NOMO-1 (cell line): ENCODE measurements around the gene CASP3.
A peak's percentile ranks its signal among the peaks of the same experiment; 100 is the strongest.
"Not testable (repeated sequence)": the region's sequence is repeated elsewhere in the genome, so short reads cannot be mapped to it uniquely, and the experiment has no call there.

Source experiments
- DNase-seq, 2 experiments: peaks; one replicate each; lab custom pipeline; 2025; ENCODE audit not compliant: unreplicated experiment in 2 of 2; lab: John Stamatoyannopoulos, UW

Gene CASP3

DNA sequence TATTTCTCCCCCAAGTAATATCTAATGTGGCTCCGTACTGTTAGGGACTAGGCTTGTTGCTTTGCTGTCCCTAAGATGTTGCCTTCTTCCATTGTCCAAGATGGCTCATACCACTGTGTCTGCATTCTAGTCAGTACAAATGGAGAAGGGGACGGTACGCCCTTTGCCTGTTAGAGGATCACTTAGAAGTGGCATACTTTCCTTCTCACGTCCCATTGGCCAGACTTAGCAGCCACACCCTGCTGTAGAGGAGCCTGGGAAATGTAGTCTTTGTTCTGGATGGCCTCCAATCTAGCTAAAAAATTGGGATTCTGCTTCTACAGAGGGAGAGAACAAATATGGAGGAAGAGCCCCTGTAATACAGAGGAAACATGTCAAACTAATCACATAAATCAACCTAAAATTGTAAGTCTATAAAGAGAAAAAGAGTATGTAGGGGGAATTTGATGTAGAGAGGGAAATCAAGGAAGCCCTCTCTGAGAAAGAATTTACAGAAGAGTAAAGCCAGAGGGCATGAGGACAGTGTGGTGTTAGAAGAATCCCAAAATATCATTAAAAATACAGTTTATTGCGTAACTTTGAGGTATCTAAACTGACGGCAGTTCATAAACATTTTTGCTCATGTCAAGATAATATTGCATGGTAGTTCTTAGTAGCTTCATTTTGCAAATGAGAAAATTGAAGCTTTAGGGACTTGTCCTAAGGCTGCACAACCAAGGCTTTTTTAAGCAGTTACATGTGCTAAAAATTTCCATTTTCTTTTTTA, 15.4 kb upstream of the CASP3 start:
- peak in 1 of 2 experiments; percentile 31 for DNase-seq

DNA sequence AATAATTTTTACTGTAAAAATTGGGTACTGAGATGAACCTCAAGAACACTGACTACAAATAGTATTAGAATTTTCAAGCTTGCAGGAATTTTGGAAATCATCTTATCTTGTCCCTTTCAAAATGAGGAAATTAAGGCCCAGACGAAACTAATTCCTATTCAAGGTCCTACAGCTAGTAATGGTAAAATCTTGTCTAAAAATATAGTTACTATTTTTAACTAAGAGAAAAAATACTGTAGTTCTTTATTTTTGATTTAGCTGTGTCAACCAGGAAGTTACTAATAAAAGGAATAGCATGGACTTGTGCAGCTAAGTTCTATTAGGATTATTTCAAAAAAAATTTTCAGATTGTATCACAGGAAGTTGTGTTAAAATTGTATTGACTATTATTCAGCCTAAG, 13.0 kb upstream of the CASP3 start:
- DNase-seq, result peak in 1 of 2 experiments; percentile 23

DNA sequence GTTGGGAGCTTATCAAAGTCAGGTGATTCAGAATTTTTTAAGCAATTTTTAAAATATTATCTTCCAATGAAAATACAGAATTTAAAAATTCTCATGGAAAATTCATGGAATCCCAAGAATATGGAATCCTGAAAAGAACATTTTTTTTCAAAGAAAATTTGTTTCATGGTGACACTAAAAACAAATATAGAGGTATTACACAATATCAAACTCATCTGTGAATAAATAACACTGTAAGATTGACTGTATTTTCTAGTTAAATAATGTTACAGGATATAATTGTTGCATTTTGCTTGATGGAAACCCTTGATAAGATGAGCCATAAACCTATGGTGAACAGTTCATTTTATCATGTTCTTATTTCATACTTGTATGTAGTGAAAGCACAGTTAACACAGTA, 11.7 kb upstream of the CASP3 start:
- no peak for DNase-seq

DNA sequence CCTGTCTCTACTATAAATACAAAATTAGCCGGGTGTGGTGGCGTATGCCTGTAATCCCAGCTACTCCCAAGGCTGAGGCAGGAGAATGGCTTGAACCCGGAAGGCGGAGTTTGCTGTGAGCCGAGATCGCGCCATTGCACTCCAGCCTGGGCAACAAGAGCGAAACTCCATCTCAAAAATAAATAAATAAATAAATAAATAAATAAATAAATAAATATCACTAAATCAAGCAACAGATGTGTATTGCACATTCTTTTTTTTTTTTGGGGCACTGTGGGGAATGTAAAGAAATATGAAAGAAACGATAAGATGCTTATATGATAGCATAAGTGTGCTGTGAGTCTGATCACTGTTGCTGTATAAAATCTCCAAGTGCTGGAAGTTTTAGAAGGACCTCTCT, 8.6 kb upstream of the CASP3 start:
- not testable (repeated sequence) for DNase-seq

DNA sequence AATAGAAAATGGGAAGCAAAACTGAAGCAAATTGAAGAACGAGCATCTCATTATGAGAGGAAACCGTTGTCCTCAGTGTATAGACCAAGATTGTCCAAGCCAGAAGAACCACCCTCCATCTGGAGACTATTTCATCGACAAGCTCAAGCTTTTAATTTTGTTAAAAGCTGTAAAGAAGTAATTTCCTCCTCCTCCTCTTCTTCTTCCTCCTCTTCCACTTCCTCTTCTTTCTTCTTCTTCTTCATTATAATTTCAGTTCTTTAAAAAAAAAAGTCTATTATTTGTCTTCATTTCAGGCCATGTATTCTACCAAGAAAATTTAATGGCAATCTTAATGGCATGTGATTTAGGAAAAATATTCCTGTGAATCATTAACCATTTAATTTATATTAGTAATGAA, 7.9 kb upstream of the CASP3 start:
- DNase-seq, result peak in 1 of 2 experiments; percentile 34

DNA sequence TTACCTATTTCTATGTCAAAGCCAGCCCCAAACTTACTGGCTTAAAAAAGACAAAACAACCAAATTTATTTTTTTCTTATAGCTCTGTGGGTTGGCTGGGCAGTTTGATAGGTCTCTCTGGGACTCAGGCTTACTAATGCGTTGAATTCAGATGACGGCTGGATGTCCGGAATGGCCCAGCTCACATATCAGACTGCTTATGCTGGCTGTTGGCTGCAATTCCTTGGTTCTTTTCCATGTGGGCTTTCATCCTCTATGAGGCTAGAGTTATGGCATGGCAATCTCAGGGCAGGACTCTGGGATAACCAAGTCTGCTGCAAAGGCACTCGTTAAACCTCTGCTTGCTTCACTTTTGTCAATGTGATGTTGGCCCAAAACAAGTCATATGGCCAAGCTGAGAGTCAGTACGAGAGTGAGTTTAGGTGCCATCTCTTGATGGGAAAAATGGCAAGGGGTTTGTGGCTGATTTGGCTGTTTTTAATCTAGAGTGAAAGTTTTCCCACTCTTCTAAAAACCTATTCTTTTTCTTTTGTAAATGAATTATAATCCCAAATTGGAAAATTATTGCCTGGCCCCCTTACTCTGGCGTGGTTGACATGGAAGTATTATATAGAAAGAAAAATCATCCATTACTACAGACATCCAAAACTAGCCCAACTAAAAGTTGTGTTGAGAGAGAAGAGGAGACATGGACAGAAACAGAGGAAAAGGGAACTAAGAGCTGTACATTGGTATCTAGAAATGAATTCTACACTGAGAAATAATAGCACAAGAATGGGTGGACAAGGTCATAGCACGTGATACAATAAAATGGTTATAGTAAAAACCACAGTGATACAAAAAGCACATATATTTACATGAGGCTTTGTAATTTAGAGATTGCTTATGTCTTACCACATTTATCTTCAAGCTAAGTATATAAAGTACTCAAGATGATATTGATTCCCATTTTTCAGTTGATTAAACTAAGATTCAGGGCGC, 6.9 kb upstream of the CASP3 start:
- no peak for DNase-seq

DNA sequence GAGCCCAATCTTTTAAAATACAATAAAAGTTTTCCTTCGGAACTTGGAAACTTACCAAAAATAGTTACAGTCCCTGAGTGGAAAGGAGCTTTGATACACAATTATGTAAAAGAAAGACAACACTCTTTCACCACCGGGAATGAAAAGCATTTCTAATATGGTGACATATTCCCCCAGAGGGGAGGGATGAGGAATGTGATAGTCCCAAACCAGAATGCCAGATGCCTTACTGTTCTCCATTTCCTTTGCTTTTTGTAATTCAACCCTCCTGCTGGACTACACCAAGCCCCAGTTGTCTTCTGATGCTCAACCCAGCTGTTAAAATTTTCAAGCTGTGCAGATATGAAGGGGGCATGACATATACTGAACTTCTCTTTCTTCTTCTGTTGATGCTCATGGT, 4.4 kb upstream of the CASP3 start:
- no peak for DNase-seq

DNA sequence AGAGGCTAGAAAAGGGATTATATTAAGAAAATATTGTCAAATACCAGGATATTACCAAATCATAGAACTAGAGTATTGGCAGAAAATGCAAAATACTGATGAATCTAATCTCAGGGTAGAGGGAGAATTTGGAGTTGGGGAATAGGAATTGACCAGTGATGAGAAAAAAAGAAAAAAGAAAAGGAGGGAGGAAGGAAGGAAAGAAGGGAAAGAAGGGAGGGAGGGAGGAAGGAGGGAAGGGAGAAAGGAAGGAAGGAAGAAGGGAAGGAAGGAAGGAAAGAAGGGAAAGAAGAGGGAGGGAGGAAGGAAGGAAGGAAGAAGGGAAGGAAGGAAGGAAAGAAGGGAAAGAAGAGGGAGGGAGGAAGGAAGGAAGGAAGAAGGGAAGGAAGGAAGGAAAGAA, 3.4 kb upstream of the CASP3 start:
- DNase-seq, result not testable (repeated sequence)

DNA sequence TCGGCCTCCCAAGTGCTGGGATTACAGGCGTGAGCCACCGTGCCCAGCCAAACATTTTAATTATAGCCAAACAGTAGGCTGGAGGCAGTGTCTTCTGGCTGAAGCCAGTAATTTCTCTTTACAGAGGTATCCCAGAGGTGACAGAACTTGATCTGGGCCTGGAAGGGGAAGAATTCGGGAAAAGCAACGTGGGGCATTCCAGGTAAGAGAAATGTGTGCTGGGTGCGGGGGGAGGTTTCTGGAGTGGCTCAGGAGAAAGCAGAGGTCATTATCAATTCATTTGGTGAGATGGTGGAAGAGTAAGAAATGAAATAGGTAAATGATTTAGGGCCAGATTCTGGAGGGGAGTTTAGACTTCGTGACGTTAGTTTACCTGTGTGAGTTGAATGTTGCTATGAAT, 2.7 kb upstream of the CASP3 start:
- no peak for DNase-seq

DNA sequence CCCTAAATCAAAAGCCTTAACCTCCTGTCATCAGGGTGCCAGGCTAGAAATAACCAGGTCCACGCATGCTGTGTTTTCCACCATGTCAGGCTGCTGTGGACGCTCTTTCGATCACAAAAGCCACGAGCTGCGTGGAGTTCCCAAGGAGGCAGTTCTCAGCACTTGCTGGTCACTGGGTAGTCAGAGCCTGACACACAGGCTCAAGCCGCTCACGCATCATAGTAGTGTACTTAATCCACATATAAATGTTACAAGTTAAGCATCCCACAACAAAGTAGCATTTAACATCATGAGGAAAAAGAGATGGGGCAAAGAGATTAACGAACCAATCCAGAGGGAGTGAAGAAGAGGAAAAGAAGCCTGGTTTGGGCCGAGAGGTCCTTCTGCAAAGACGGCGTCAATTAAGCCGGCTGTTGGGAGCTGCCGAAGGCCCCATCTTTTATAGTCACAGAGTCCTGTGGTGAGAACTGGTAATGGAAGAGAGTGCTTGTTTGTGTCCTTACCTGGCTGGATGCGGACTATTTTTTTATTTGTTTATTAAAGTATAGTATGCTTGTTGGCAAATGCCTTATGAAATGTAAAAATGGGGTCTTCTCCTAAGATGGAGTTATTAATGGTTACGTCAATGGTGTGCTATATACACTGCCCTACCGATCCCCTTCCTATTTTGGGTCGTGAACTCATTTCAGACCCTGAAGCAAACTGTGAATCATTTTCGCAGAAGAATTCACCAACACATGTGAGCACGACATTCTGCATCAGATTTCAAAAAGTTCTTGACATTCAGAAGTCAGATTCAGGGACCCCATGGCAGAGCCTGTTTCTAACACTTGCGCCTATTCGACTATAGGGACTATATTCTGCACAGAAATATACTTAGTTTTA, 966 bp upstream of the CASP3 start:
- peak in 1 of 2 experiments; percentile 26 for DNase-seq

DNA sequence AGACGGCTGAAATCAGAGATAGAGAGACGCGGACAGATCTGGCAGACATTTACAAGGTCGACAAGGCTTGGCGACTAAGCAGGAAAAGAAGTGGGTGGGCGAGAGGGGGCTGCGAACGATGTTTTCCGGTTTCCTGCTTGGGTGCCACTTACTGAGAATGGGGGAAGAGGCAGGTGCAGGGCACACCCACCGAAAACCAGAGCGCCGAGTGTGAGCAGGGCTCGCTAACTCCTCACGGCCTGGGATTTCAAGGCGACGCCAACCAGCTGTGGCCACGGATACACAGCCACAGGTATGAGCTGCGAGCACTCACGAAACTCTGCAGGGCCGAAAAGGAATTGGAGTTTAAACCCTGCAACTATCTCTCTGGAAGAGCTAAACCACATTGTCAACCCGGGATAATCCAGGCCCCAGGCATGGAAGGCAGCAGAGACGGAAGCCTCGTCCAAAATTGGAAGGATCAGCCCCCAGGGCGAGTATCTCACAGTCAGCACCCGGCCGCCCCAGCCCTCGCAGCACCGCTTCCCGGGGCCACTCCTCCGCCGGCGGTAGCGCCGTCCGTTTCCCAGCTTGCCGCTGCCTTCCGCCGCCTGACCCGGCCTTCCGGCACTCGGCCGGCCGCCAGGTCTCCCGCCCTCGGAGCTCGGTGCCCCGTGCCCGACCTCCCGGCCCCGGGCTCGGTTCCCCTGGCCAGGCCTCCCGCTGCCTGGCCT, 778 bp downstream of the CASP3 start:
- peak; percentile 11 to 22 for DNase-seq

DNA sequence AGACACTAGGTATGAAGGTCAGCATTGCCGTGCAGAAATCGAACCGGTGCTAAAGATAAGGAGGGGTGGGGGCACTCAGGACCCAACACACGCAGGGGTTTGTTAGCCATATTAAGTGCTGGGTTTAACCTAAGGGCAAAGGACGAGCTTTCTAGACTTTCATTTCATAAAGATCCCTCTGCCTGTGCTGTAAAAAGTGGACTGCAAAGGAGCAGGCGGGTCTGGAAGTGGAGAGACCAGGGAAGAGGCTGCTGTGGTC, 1.3 kb downstream of the CASP3 start:
- DNase-seq, result no peak

DNA sequence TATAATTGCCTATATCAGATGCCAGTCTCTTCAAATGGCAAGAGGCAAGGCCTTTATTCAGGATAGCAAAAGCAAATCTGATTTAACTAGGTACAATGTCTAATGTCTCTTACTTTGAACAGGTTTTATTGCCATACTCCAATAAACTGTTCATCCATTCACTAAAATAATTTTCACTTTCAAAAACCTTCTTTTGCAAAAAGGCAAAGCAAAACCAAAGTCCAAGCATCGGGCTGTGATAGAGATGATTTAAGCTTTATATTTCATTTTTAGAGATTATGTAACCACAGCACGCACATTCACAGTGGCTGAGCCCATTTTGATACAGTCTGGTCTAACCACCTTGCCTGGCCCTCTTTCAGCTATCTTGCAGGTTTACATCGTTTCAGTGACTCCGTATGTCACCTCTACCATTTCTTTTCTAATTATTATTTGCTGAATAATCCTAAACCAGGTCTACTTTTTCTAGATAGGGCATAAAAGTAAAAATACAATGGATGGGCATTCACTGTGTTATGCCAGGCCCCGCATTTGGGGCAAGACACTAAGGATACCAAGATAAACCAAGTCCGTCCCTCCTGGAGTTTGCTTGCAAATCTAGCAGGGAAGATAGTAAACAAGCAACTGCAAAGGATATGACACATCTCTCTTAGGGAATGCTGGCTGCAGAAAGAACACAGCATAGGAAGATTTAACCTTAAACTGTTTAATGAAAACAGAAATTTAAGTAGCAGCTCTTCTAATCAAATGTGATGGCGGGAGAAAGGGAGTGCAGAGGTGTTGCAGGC, 1.8 kb downstream of the CASP3 start:
- no peak for DNase-seq

DNA sequence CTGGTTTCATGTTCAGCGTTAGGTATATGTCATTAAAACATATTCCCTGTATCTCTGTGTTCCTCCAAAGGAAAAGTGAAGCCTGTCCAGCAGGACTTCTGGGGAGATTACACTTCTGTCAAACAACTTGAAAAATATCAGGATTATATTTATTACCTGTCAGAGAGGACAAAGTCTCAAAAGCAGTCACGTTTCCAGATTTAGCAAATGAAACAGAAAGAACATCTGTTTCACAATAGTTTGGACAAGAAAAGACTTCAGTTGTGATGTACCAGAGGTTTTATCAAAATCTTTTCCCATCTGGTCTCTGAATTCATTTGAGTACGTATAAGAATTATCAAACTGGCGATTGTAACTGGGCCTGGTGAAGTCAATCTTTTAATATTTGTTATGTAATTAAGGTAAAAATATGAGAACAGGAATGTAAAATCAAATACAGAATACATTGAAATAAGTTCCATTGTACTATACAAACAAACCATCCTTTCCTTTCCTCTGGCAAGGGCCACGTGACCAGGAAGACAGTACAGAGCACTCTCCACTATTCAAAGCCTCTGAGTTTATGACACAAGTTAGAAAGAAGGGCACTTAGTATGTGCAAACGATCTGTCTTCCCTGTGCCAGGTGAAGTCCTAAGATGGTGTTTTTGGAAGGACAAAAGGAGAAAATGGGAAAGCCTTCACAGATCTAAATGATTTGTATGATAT, 3.2 kb downstream of the CASP3 start:
- DNase-seq, result no peak

DNA sequence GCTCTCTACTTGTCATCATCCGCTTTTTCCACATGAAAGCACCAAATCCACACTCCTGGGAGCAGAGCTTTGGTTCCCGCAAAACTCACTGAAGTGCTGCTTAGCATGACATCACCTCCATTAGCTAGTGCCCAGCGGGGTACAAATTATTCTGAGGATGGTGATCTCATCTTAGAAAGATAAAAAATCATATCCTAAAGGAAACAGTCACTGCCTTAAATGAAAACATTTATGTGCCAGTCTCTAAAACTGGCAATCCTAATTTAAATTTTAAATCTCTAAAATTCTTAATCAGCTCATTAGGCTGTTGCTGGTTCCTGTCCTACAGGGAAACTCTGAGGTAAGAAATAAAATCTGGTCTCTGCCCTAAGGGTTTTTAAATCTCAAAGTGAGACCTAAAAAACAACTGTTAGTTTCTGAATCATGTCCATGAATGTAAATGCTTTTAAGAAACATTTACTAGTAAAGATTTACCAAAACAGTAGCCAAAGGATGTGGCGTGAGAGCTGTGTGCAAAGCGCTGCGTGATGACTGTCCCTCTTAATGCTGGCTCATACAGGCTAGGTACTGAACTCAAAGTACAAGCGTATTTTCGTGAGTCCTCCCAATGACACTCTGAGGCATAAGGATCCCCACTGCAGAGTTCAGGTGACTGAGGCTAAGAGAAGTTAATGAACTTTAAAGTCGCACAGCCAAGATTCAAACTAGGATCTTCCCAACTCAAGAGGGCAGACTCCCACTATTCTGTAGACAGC, 4.5 kb downstream of the CASP3 start:
- no peak for DNase-seq

DNA sequence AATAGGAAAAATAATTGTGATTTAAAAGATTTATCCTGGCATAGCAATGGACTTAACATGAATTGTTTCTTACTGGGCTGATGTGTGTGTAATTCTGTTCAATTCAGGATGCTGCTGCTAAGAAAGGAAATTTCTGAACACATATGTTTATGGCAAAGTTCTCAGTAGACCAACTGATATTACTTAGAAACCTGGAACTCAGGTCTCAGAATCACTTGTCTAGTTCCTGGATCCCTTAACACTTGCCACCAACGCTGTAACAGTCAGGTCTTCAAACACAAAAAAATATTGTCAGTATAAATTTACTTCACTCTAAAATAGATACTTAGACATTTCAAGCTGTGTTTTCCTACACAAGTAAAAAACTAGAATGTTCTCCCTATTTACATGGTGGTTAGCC, 5.5 kb downstream of the CASP3 start:
- DNase-seq, result no peak

DNA sequence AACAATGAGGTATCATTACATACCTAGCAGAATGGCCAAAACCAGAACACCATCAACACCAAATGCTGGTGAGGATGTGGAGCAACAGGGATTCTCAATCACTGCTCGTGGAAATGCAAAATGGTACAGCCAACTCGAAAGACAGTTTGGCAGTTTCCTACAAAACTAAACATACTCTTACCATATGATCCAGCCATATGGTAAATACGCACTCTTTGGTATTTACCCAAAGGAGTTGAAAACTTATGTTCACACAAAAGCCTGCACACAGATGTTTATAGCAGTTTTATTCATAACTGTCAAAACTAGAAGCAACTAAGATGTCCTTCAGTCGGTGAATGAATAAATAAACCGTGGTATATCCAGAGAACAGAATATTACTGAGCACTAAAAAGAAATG, 7.8 kb downstream of the CASP3 start:
- no peak for DNase-seq

DNA sequence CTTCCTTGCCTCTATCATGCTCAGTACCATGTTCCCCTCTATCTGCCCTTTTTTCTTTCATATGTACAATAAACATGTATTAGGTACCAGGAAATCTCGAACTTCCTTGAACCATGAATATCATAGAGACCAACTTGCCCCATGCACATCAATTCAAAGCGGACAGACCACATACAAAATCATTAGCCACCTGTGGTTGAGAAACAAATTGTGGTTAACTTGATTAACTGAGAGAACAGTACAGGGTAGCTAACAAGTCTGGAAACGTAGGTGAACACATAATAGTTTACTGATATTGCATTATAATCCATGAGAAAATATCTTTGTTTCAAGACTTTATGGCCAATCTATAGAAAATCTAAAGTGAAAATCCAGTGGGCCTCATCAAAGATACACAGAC, 8.2 kb downstream of the CASP3 start:
- no peak for DNase-seq
